HG02943 (cell line): Measurements from ENCODE around the gene FBXO30.

Source experiments
- ATAC-seq: cut with Tn5 transposase; IDR thresholded peaks from one replicate; pipeline ENCODE4 v1.9.1; 2021; ENCODE audit warnings: mild to moderate bottlenecking, low read depth, moderate library complexity; ENCODE audit not compliant: unreplicated experiment

The FBXO30 gene, protein sequence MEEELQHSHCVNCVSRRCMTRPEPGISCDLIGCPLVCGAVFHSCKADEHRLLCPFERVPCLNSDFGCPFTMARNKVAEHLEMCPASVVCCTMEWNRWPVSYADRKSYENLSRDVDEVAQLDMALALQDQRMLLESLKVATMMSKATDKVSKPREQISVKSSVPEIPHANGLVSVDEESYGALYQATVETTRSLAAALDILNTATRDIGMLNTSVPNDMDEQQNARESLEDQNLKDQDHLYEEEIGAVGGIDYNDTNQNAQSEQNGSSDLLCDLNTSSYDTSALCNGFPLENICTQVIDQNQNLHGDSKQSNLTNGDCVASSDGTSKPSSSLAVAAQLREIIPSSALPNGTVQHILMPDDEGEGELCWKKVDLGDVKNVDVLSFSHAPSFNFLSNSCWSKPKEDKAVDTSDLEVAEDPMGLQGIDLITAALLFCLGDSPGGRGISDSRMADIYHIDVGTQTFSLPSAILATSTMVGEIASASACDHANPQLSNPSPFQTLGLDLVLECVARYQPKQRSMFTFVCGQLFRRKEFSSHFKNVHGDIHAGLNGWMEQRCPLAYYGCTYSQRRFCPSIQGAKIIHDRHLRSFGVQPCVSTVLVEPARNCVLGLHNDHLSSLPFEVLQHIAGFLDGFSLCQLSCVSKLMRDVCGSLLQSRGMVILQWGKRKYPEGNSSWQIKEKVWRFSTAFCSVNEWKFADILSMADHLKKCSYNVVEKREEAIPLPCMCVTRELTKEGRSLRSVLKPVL

DNA sequence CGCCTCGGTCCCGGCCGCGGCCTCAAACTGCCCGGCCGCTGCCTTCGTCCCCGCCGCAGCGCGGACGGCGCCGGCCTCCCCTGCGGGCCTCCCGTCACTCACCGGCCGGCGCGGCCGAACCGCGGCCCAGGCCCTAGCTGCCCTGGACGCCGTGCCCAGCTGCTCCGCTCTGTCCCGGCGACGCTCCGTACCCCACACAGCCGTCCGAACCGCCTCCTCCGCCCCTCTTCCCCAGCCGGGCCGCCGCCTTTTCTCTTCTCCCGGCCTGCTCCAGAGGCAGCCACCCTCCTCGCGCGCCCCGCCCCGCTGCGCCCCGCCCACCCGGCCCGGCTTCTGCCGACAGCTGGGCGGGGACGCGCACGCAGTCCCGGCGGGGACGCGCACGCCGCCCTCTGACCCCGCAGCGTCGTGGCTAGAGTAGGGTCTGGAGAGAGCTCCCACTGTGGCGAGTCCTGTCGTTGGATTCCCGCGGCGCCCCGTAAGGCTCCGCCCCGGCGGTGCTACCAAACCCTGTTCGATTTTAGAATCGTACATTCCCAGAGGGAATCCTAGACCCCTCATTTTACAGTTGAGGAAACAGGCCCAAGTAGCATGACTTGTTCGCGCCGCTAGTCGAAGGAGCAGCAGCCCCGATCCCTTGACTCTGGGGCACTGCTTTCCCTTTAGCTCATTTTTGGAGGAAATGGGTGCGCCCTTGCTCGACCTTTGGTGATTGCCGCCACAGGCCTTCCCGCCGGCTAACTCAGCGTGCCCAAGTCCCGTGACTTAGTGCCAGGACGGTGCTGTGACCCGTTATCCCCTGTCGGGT is at the start of gene FBXO30:
Gene FBXO30, minus strand, starts transcription at position 295 of the 808 bp plus-strand sequence. CDS start 8,390 bp downstream, outside the sequence.
- ATAC-seq = peak; percentile 65

DNA sequence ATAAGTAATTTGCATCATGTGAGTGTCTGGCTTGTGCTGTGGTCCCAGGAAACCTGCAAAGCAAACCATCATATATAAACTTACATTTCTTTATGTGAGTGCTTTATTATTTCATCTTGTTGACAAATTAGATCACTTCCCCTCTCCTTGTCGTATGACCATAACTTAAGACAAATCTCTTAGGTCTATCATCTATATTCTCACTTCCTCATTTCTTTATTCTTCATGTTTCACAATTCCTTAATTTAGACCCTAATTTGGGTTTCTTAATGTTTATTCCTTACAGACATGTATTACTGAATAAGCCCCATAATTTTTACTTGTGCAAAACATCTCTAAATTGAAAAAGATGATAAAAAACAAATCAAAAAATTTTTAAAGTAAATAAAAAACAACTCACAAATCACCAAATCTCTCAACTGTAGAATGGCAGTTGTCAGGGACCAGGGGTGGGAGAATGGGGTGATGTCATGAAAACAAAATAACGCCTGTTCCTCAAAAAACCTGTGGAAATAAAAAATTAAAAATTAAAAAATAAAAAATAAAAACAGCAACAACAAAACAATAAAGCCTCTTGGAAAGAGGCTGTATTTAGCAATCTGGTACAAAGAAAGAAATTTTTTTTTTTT is 49.5 kb upstream of the FBXO30 start:
- no peak for ATAC-seq

GRCh38 chr6:145863366-145863765 is 48.8 kb upstream of the FBXO30 start:
- no peak for ATAC-seq

DNA sequence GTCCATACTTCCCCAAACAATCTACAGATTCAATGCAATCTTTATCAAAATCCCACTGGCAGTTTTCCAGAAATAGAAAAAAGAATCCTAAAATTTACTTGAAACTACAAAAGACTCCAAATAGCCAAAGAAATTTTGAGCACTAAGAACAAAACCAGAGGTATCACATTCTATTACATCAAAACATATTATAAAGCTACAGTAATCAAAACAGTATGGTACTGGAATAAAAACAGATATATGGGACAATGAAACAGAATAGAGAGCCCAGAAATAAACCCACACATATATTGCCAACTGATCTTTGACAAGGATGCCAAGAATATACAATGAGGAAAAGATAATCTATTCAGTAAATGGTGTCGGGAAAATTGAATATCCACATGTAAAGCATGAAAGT is 46.0 kb upstream of the FBXO30 start:
- no peak for ATAC-seq

DNA sequence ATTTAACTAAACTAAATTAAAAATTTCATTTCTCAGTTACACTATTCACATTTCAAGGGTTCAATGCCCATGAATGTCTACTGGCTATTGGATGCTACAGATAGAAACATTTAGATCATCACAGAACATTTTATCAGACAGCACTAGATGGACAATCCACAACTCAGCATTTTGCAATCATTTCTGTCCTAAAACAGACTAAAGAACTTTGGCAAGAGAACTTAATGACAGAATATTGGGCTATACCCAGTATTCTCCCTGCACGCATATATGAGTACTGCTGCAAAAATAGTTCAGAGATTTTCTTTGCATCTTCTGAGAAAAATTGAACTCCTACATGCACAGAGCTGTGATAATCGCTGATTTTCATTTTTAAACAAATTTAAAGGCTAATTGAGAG is 36.1 kb upstream of the FBXO30 start:
- no peak for ATAC-seq

- no peak for ATAC-seq
Measured at GRCh38 chr6:145848541-145848940, 33.9 kb upstream of the FBXO30 start.

GRCh38 chr6:145845557-145845956 is 31.0 kb upstream of the FBXO30 start:
- no peak for ATAC-seq

GRCh38 chr6:145844933-145845540 is 30.4 kb upstream of the FBXO30 start:
- no peak for ATAC-seq

DNA sequence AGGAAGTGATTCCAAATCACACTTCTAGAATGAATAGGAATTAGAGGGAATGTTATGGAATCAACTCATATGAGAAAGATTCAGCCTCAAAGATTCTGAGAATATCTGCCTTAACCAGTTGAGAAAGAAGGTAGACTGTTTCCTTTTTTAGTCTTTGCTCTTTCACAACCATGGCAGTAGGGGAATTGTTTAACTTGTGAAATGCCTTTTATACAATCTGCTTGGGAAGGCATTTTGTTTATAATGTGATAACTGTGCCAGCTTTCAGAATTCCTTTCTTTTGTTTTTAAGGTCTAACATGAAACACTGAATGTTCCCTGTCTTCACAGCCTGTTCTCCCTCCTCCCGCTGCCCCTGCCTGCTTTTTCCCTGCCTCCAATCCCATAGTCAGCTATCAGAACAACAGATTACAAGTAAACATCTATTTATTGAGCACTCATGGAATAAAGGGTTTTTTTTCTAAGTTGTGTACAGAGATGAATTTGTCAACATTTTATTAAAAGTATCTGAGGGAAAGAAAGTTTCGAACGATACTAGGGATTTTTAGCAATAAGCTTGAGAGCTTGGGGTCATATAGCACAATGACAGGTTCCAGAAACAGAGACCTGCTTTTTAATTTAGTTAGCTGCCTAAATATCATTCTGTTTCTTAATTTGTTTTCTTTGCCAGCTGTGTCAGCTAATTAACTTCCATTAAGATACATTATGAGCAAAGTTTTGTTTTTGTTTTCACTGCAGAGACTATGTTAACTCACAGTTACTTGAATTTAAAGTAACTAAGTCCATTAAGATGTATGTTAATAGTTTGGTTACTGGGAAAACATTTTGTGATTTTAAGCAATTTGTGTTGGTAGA is 28.3 kb upstream of the FBXO30 start:
- ATAC-seq = no peak

DNA sequence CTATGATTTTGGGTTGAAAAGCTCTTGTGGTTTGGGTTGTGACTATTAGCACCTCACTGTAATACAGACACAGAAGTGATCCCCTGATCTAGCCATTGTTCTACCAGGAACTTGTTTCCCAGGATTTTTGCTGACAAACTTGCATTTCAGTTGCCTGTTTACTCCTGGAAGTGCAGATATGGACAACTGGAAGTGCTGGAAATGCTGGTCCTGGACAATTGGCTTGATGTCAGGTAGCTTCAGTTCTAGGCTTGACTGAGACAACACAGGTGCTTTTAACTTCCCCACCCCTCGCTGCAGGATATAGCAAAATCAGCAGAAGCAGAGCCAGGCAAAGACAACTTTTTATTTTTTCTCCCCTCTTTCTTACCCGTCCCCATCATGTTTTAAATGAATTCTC is 27.1 kb upstream of the FBXO30 start:
- no peak for ATAC-seq

- no peak for ATAC-seq
Measured at GRCh38 chr6:145839653-145840052, 25.1 kb upstream of the FBXO30 start.

- ATAC-seq = no peak
Measured at GRCh38 chr6:145838305-145838704, 23.7 kb upstream of the FBXO30 start.

DNA sequence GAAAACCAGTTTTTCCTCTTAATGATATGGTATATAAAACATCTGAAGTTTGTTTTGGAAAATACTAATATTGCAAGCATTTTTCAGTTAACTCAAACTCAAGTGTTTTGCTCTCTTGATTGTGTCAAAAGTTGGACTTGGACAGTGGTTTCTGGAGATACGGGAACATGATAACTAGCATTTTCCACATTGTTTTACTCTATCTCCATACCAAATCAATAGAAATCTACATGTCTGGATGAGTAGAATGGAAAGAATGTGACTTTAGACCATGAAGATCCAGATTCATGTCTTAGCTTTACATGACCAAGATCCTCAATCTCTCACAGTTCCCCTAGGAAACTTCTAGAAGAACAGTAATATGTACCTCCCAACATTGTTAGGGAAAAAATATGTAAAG is 22.2 kb upstream of the FBXO30 start:
- no peak for ATAC-seq

- ATAC-seq = no peak
Measured at GRCh38 chr6:145836170-145836569, 21.6 kb upstream of the FBXO30 start.

- ATAC-seq = no peak
Measured at GRCh38 chr6:145830612-145831011, 16.0 kb upstream of the FBXO30 start.

DNA sequence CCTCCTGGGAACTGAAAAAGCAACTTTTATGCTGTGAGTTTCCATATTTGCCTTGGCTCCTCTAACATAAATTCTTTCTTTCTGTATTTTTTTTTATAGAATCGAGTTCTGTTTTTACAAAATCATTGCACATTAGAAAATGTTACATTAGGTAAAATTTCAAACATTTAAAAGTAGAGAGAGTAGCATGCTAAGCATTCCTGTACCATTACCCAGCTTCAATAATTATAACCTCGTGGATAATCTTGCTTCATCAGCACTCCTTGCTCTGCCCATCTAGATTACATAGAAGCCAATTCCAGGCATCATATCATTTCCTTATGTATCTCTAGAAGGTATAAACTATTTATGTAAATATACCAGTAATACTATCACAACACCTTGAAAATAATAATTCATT is 15.4 kb upstream of the FBXO30 start:
- ATAC-seq = no peak

GRCh38 chr6:145829102-145829501 is 14.5 kb upstream of the FBXO30 start:
- no peak for ATAC-seq

DNA sequence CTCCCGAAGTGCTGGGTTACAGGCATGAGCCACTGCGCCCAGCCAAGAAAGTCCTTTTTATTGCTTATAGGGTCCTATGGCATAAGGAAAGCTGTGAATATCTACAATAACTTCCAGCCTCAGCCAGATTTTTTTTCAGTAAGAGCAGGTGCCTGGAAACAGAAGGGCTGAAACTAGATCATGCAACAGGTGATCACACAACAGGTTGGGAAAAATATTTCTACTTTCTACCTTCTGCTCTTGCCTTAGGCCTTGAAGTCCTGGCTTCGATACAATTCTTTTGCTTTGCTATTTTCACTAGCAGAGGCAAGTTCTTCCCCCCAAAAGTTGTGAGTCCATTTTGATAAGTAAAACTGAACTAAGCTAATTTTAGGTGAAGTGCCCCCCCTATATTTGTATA is 9.7 kb upstream of the FBXO30 start:
- ATAC-seq = no peak

DNA sequence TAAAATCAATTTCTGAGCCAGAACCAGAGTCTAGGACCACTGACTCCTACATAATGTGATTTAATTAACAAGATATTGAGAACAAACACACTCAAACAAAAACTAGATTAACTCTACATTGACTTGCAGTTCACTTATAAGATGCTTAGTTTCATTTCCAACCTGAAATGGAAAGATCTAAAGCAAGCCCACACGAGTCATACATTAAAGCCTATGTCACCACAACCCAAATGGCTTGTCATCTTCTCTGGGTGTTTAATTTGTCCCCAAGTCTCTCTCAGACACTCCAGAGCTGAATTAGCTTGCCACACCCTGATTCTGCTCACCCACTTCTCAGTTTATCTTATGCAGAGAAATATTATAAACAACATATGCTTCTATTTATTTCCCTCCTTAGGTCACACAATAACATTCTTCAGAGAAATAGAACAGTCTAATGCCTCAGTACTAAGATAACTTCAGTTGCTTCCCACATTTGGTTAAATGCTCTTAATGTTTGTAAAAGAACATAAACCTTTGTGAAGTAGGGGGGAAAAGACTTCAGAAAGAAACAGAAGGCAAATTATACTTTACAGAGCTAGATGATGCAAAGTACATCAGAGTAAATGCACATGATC is 8.8 kb upstream of the FBXO30 start:
- ATAC-seq = no peak
